Thyroid gland (tissue), 4 donors: ENCODE data around the gene REXO1. TPM values are rescaled to one million over a fixed set of nuclear protein-coding genes. Genes with fewer than 3 reads are reported as not detected.

Source experiments
- DNase-seq, 2 donors: peaks; one replicate each; pipeline ENCODE4 v3.0.0-alpha.2; 2019
- H3K27ac ChIP-seq, 3 donors: fragments of 200-600 bp; sonication (generic); 1 replicate in 2 of 3; 2 replicates in 1 of 3; pipeline ENCODE4 v1.5.1; 2016 to 2019; ENCODE audit warnings: mild to moderate bottlenecking in 1 of 3, moderate library complexity in 1 of 3
- H3K27me3 ChIP-seq: fragments of 200-600 bp; sonication (generic); one replicate; pipeline ENCODE4 v1.5.1; 2019
- H3K36me3 ChIP-seq, 2 donors: fragments of 200-600 bp; sonication (generic); one replicate each; pipeline ENCODE4 v1.5.1; 2016 to 2019
- H3K4me1 ChIP-seq, 2 donors: fragments of 200-600 bp; sonication (generic); one replicate each; pipeline ENCODE4 v1.5.1; 2017 to 2019
- H3K4me3 ChIP-seq, 3 donors: fragments of 200-600 bp; sonication (generic); replicated peaks in 1 of 3; 1 replicate in 2 of 3; 2 replicates in 1 of 3; pipeline ENCODE4 v1.5.1; 2016; ENCODE audit warnings: mild to moderate bottlenecking in 1 of 3
- H3K9me3 ChIP-seq: fragments of 200-600 bp; sonication (generic); one replicate; pipeline ENCODE4 v1.5.1; 2017
- POLR2A ChIP-seq, 2 donors: fragments of 450-650 bp; IDR thresholded peaks; one replicate each; pipeline ENCODE4 v1.6.1; 2017; ENCODE audit warnings: antibody characterized with exemption in 2 of 2, mild to moderate bottlenecking in 2 of 2, moderate library complexity in 1 of 2
- WGBS, 2 donors: methylation state at CpG; one replicate each; pipeline ENCODE4 v1.1.5; 2017; 5-methylcytosine and 5-hydroxymethylcytosine counted together
- intact Hi-C: fragments of 100-400 bp; cut with DNase I; formaldehyde crosslinking; loops from one replicate; pipeline ENCODE4 v1.15.1; 2023
- total RNA-seq, 4 donors: library from RNA; depleted of rRNA; stranded (reverse); fragments of >200 nt; gene quantifications; one replicate each; pipeline ENCODE4 v1.2.3, GENCODE V29; 2016
- TF ChIP-seq, protein P1 (sequence below), 6 experiments: fragments of 200-600 bp in 3 of 6; fragments of 450-650 bp in 3 of 6; sonication (generic) in 3 of 6; IDR thresholded peaks; one replicate each; pipeline ENCODE4 v1.5.1; 2016 to 2019; ENCODE audit warnings: antibody characterized with exemption in 6 of 6, mild to moderate bottlenecking in 2 of 6, inconsistent platforms in 1 of 6, moderate library complexity in 1 of 6

REXO1 gene
- total RNA-seq, 4 donors from 2014 or later: 14.0 to 21.8 (median 17.2) TPM

DNA sequence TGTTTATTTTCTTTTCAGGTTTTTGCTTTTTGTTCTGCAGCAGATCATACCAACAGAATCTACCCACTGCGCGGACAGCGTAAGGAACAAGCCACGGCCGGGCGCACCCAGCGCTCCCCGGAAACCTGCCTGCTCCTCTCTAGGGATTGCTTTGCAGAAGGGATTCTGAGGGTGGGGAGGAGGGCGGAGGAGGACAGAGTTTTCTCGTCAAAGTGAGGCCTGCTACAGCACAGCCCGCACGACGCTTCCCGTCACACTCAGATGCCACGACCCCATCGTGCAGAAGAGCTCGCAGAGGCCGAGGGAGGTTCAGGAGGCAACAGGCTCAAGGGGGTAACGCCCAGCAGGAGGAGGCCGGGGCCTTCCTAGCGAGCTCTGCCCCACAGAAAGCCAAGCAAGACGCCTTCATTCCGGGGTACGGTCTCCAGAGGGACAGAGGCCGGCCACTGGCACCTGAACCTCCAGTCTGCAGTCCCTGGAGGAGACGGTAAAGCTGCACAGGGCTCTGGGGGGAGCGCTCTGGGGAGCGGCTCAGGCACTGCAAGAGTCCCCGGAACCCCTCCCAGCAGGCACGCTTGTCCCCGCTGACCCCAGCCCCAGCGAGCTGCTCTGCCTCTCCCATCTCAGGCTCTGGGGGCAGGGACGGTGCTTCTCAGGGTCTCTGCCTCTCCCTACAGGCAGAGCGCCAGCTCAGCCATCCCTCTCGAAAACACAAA lies 6.9 kb downstream of the REXO1 start:
- H3K9me3 ChIP-seq: no peaks in the 10 kb centered on the region
- 71% methylated on average over 23 to 34 of the region's 35 CpGs for WGBS, 2 donors
- H3K27me3 ChIP-seq: no peaks in the 10 kb centered on the region
- peak overlapping the region in 2 of 3 donors; percentile 30 to 56 for H3K27ac ChIP-seq
- TF ChIP-seq, protein P1, sequence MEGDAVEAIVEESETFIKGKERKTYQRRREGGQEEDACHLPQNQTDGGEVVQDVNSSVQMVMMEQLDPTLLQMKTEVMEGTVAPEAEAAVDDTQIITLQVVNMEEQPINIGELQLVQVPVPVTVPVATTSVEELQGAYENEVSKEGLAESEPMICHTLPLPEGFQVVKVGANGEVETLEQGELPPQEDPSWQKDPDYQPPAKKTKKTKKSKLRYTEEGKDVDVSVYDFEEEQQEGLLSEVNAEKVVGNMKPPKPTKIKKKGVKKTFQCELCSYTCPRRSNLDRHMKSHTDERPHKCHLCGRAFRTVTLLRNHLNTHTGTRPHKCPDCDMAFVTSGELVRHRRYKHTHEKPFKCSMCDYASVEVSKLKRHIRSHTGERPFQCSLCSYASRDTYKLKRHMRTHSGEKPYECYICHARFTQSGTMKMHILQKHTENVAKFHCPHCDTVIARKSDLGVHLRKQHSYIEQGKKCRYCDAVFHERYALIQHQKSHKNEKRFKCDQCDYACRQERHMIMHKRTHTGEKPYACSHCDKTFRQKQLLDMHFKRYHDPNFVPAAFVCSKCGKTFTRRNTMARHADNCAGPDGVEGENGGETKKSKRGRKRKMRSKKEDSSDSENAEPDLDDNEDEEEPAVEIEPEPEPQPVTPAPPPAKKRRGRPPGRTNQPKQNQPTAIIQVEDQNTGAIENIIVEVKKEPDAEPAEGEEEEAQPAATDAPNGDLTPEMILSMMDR (IDR thresholded peaks at IDR 0.05): no peak
- TF ChIP-seq POLR2A (IDR thresholded peaks at IDR 0.05): no peak
- H3K36me3 ChIP-seq: no peaks in the 10 kb centered on the region
- intact Hi-C loops: no loop called here
- no peak for DNase-seq
- H3K4me1 ChIP-seq: peaks cover 13 to 68% of the 10 kb centered on the region in 2 donors
- no peak overlapping the region for H3K4me3 ChIP-seq

DNA sequence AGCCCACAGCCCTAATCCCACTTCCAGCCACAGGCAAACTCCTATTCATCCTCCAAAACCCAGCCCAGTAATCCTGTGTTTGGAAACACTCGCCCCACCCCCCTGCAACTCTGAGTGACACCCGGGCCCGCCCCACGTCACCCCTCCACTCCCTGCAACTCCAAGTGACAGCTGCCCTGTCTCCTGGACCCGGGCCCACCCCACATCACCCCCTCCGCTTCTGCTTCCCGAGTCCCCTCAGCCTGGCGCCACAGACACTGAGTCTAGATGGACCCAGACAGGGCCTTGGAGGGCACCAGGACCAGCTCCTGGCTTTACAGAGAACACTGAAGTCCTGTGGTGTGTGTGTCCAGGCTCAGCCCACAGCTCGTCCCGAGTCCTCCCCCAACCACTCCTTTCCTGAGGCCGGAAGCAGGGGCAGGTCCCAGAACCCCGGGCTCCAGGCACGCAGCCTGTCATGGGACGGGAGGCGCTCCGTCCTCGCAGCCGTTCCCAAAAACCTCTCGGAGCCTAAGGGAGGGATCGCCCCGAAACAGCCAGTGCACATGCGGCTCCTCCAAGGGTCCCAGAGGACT lies 7.7 kb downstream of the REXO1 start:
- Histone ChIP-seq H3K4me1 (peaks cover 9 to 61% of the 10 kb centered on the region in 2 donors), H3K27ac (peak overlapping the region in 2 of 3 donors; percentile 30 to 56), H3K4me3 (no peak overlapping the region), H3K36me3 (no peaks in the 10 kb centered on the region), H3K27me3 (no peaks in the 10 kb centered on the region), H3K9me3 (no peaks in the 10 kb centered on the region)
- WGBS, 2 donors: 74 to 80% methylated on average over 12 to 22 of the region's 22 CpGs
- intact Hi-C loops: no loop called here
- no peak for TF ChIP-seq POLR2A (IDR thresholded peaks at IDR 0.05)
- TF ChIP-seq, protein P1 (IDR thresholded peaks at IDR 0.05): no peak
- peak in 1 of 2 donors; percentile 15 for DNase-seq

DNA sequence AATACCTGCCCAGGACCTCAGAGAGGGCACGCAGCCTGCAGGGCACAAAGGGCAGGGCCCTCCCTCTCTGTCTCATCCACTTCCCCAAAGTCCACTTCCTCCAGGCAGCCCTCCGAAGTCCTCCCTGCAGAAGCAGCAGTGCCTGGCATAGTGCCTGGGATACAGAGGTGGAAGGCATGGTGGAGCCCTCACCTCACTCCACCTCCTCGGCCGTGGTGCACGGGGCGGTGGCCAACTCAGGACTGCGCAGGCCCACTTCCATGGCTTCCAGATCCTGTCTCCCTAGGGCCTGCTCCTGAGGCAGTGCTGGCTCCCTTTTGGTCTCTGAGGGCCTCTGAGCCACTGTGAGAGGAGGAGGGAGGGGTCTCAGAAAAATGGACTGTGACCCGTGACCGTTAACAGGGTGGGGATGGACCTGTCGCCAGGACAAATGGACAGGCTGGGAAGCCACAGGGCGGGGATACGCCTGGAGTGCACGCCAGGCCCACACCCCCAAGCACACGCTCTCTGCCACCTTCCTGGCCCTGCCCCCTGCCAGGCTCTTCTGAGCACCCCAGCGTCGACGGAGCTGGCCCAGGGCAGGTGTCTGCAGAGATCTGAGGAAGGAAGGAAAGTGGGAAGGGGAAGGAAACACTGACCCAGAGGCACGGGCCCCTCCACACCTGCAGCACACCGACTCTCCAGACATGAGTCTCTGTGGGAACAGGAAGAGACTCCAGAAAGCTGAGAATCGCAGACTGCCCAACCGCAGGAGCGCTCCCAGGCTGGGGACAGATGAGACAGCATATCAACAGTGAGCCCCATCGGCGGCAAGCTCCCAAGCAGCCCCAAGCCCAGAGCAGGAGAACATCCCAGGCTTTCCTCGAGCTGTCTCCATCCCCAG lies 8.4 kb downstream of the REXO1 start:
- no peak for DNase-seq
- no peak for TF ChIP-seq POLR2A (IDR thresholded peaks at IDR 0.05)
- TF ChIP-seq, protein P1 (IDR thresholded peaks at IDR 0.05): no peak
- 73 to 82% methylated on average over 23 to 24 of the region's 25 CpGs for WGBS, 2 donors
- Histone ChIP-seq H3K36me3 (no peaks in the 10 kb centered on the region), H3K4me1 (peaks cover 9 to 54% of the 10 kb centered on the region in 2 donors), H3K27me3 (no peaks in the 10 kb centered on the region), H3K4me3 (no peak overlapping the region), H3K9me3 (no peaks in the 10 kb centered on the region), H3K27ac (peak overlapping the region in 1 of 3 donors; percentile 10)
- intact Hi-C loops: no loop called here

DNA sequence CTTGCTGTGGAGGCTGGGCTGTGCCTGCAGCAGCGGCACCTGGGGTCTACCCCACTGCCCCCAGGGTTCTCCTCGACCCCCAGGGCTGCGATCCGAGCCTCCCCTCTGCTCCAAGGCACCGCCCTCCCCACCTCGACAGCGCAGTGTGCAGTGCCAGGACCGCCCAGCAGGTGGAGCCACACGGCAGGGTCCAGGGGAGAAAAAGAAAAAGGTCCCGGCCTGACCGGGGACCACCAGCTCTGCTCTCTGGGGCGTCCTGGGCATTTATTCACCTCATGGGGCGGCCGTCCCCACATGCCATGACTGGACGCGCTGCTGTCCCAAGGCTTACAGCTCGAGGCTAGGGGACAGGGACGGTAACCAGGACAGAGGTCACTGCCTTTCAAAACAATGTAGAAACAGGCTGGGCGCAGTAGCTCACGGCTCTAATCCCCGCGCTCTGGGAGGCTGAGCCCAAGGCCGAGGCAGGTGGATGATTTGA lies 10.6 kb downstream of the REXO1 start:
- Histone ChIP-seq H3K9me3 (no peaks in the 10 kb centered on the region), H3K27me3 (no peaks in the 10 kb centered on the region), H3K36me3 (no peaks in the 10 kb centered on the region), H3K4me1 (peaks cover 7 to 43% of the 10 kb centered on the region in 2 donors), H3K27ac (no peak overlapping the region), H3K4me3 (no peak overlapping the region)
- intact Hi-C loops: no loop called here
- no peak for DNase-seq
- no peak for TF ChIP-seq POLR2A (IDR thresholded peaks at IDR 0.05)
- TF ChIP-seq, protein P1 (IDR thresholded peaks at IDR 0.05): peak; percentile 43 to 87 (median 55)
- WGBS, 2 donors: 27 to 37% methylated on average over 12 to 16 of the region's 23 CpGs
